GM23338 (cell line): ENCODE data around the gene SSR3. TPM values are rescaled to one million over a fixed set of nuclear protein-coding genes. Genes with fewer than 3 reads are reported as not detected.

Experiments used
- ATAC-seq: fragments of 200-7000 bp; cut with Tn5 transposase; 3 replicates; pipeline ENCODE4 v1.9.1; 2020
- DNase-seq: peaks from one replicate; pipeline ENCODE4 v3.0.0-alpha.2; 2015; ENCODE audit warnings: low spot score
- H2AFZ ChIP-seq: fragments of 200-600 bp; sonication (generic); 2 replicates; pipeline ENCODE4 v1.8.0; 2016; ENCODE audit warnings: antibody characterized with exemption, mild to moderate bottlenecking, moderate library complexity
- H3F3A ChIP-seq: fragments of 200-600 bp; sonication (generic); replicated peaks from 2 replicates; pipeline ENCODE4 v1.8.0; 2017; ENCODE audit warnings: antibody characterized with exemption, mixed run types, low read depth
- H3K27ac ChIP-seq: fragments of 200-600 bp; sonication (generic); 2 replicates; pipeline ENCODE4 v1.6.1; 2016; ENCODE audit warnings: low read depth
- H3K27me3 ChIP-seq: fragments of 200-600 bp; sonication (generic); 2 replicates; pipeline ENCODE4 v1.8.0; 2016; ENCODE audit warnings: mild to moderate bottlenecking, mixed run types, moderate library complexity; ENCODE audit not compliant: insufficient read depth
- H3K36me3 ChIP-seq: fragments of 200-600 bp; sonication (generic); 2 replicates; pipeline ENCODE4 v1.8.0; 2016; ENCODE audit warnings: mild to moderate bottlenecking; ENCODE audit not compliant: insufficient read depth
- H3K4me1 ChIP-seq: fragments of 200-600 bp; sonication (generic); 2 replicates; pipeline ENCODE4 v1.8.0; 2016; ENCODE audit warnings: mild to moderate bottlenecking, moderate library complexity; ENCODE audit not compliant: insufficient read depth
- H3K4me2 ChIP-seq: fragments of 200-600 bp; sonication (generic); 2 replicates; pipeline ENCODE4 v1.7.1; 2017; ENCODE audit warnings: mixed run types
- H3K4me3 ChIP-seq: fragments of 200-600 bp; sonication (generic); 2 replicates; pipeline ENCODE4 v1.6.1; 2016; ENCODE audit warnings: mixed run types
- H3K79me2 ChIP-seq: fragments of 200-600 bp; sonication (generic); replicated peaks from 2 replicates; pipeline ENCODE4 v1.8.0; 2017; ENCODE audit warnings: mild to moderate bottlenecking; ENCODE audit not compliant: insufficient read depth
- H3K9me2 ChIP-seq: fragments of 200-600 bp; sonication (generic); 2 replicates; pipeline ENCODE4 v1.8.0; 2017; ENCODE audit not compliant: insufficient read depth
- H4K20me1 ChIP-seq: fragments of 200-600 bp; sonication (generic); replicated peaks from 2 replicates; pipeline ENCODE4 v1.8.0; 2017; ENCODE audit warnings: mild to moderate bottlenecking; ENCODE audit not compliant: insufficient read depth
- H3K27ac Mint-ChIP-seq: 2 replicates; pipeline ENCODE4 v1.8.0; 2020; ENCODE audit warnings: inconsistent platforms, mild to moderate bottlenecking, moderate library complexity, mixed read lengths
- H3K27me3 Mint-ChIP-seq: 3 replicates; pipeline ENCODE4 v1.8.0; 2022; ENCODE audit warnings: low read depth, mild to moderate bottlenecking, moderate library complexity, mixed read lengths, inconsistent platforms; ENCODE audit not compliant: insufficient read depth, poor library complexity
- H3K36me3 Mint-ChIP-seq: 3 replicates; pipeline ENCODE4 v1.8.0; 2021; ENCODE audit warnings: low read depth, mild to moderate bottlenecking, inconsistent platforms, moderate library complexity, mixed read lengths
- H3K4me1 Mint-ChIP-seq: 3 replicates; pipeline ENCODE4 v1.8.0; 2020; ENCODE audit warnings: mild to moderate bottlenecking, inconsistent platforms, mixed read lengths
- H3K4me3 Mint-ChIP-seq: 3 replicates; pipeline ENCODE4 v1.8.0; 2021; ENCODE audit warnings: moderate library complexity, mild to moderate bottlenecking, inconsistent platforms, mixed read lengths
- H3K9me3 Mint-ChIP-seq: 3 replicates; pipeline ENCODE4 v1.8.0; 2020; ENCODE audit warnings: moderate library complexity, mild to moderate bottlenecking, inconsistent platforms, mixed read lengths
- CREB1 ChIP-seq: fragments of 250-450 bp; sonication (Bioruptor Pico); IDR thresholded peaks from 2 replicates; pipeline ENCODE4 v1.5.0; 2020; ENCODE audit warnings: low read depth, mild to moderate bottlenecking, moderate library complexity
- EZH2 ChIP-seq: fragments of 200-600 bp; sonication (generic); IDR thresholded peaks from one replicate; pipeline ENCODE4 v1.8.0; 2017; ENCODE audit warnings: antibody characterized with exemption, mild to moderate bottlenecking, low read depth; ENCODE audit not compliant: unreplicated experiment
- EZH2phosphoT487 ChIP-seq: fragments of 200-600 bp; sonication (generic); IDR thresholded peaks from one replicate; pipeline ENCODE4 v1.8.1; 2018; ENCODE audit warnings: antibody characterized with exemption; ENCODE audit not compliant: unreplicated experiment
- JUNB ChIP-seq: IDR thresholded peaks from one replicate; pipeline ENCODE4 v1.6.1; 2016; ENCODE audit warnings: antibody characterized with exemption; ENCODE audit not compliant: unreplicated experiment
- NANOG ChIP-seq: IDR thresholded peaks from 2 replicates; pipeline ENCODE4 v1.6.1; 2016; ENCODE audit warnings: antibody characterized with exemption, borderline replicate concordance
- POLR2AphosphoS5 ChIP-seq: IDR thresholded peaks from 2 replicates; pipeline ENCODE4 v1.6.1; 2016; ENCODE audit warnings: antibody characterized with exemption, low read depth
- REST ChIP-seq: IDR thresholded peaks from one replicate; pipeline ENCODE4 v1.6.1; 2018; ENCODE audit warnings: antibody characterized with exemption; ENCODE audit not compliant: unreplicated experiment
- STAT1 ChIP-seq: IDR thresholded peaks from one replicate; pipeline ENCODE4 v1.6.1; 2016; ENCODE audit warnings: antibody characterized with exemption; ENCODE audit not compliant: unreplicated experiment
- ZNF114 ChIP-seq: fragments of 250-450 bp; sonication (Bioruptor Pico); IDR thresholded peaks from 2 replicates; pipeline ENCODE4 v1.5.0; 2020; ENCODE audit warnings: mild to moderate bottlenecking, moderate library complexity
- ZNF331 ChIP-seq: fragments of 250-450 bp; sonication (Bioruptor Pico); IDR thresholded peaks from 2 replicates; pipeline ENCODE4 v1.5.0; 2020; ENCODE audit warnings: low read depth, mild to moderate bottlenecking, moderate library complexity
- polyA plus RNA-seq: library from polyadenylated mRNA; unstranded; fragments of >200 nt; fragmentation: Nextera tagmentation; extraction: Ambion mirVana; gene quantifications from 2 replicates; pipeline ENCODE4 v1.2.1, GENCODE V29; 2016
- total RNA-seq: library from RNA; depleted of rRNA; stranded (reverse); fragments of >200 nt; shearing (Covaris generic); gene quantifications from 2 replicates; pipeline ENCODE4 v1.2.3, GENCODE V29; 2014
- TF ChIP-seq, protein P1 (sequence below), 2 experiments: fragments of 200-600 bp in 1 of 2; sonication (generic) in 1 of 2; conservative IDR thresholded peaks; 2 replicates each; pipeline versions ENCODE4 v1.5.1 to v1.6.1; 2016 to 2017; ENCODE audit warnings: antibody characterized with exemption in 2 of 2, low read depth in 2 of 2, mild to moderate bottlenecking in 2 of 2, moderate library complexity in 1 of 2
- TF ChIP-seq, protein P2 (sequence below): IDR thresholded peaks from 2 replicates; pipeline ENCODE4 v1.6.1; 2016; ENCODE audit warnings: antibody characterized with exemption
- TF ChIP-seq, protein P3 (sequence below): fragments of 250-450 bp; sonication (Bioruptor Pico); IDR thresholded peaks from 2 replicates; pipeline ENCODE4 v1.5.0; 2020; ENCODE audit warnings: mild to moderate bottlenecking, moderate library complexity

Gene SSR3
- total and polyA plus RNA-seq, 2 experiments from 2014 or later = 143 to 173 TPM

DNA sequence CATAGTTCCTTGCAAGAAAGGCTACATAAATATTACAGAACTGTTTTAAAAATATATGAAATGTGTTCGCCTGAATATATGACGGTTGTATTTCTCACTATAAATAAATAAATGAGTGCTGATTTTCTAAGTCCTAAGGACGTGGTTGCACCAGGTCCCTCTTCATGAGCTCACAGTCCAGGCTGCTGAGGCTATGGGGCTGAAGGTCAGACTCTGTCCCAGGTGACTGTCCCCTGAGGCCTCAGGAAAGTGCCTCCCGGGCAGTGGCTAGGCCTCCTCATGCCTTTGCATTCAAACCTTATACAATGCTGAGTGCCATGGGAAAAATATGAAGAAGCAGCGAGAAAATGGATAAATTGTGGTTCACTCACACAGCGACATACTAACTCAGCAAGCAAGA lies 43.5 kb upstream of the SSR3 start:
- TF ChIP-seq ZNF331 (CRISPR knock-in tag) (no peak), JUNB (no peak), CREB1 (no peak), EZH2phosphoT487 (no peak), POLR2AphosphoS5 (no peak), REST (no peak), ZNF114 (CRISPR knock-in tag) (no peak), NANOG (no peak), STAT1 (no peak), EZH2 (no peak)
- TF ChIP-seq, protein P1, sequence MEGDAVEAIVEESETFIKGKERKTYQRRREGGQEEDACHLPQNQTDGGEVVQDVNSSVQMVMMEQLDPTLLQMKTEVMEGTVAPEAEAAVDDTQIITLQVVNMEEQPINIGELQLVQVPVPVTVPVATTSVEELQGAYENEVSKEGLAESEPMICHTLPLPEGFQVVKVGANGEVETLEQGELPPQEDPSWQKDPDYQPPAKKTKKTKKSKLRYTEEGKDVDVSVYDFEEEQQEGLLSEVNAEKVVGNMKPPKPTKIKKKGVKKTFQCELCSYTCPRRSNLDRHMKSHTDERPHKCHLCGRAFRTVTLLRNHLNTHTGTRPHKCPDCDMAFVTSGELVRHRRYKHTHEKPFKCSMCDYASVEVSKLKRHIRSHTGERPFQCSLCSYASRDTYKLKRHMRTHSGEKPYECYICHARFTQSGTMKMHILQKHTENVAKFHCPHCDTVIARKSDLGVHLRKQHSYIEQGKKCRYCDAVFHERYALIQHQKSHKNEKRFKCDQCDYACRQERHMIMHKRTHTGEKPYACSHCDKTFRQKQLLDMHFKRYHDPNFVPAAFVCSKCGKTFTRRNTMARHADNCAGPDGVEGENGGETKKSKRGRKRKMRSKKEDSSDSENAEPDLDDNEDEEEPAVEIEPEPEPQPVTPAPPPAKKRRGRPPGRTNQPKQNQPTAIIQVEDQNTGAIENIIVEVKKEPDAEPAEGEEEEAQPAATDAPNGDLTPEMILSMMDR (conservative IDR thresholded peaks at IDR 0.05; ENCODE audit: low read depth in 2 of 2) = no peak
- TF ChIP-seq, protein P2, sequence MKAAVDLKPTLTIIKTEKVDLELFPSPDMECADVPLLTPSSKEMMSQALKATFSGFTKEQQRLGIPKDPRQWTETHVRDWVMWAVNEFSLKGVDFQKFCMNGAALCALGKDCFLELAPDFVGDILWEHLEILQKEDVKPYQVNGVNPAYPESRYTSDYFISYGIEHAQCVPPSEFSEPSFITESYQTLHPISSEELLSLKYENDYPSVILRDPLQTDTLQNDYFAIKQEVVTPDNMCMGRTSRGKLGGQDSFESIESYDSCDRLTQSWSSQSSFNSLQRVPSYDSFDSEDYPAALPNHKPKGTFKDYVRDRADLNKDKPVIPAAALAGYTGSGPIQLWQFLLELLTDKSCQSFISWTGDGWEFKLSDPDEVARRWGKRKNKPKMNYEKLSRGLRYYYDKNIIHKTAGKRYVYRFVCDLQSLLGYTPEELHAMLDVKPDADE = no peak
- TF ChIP-seq, protein P3, sequence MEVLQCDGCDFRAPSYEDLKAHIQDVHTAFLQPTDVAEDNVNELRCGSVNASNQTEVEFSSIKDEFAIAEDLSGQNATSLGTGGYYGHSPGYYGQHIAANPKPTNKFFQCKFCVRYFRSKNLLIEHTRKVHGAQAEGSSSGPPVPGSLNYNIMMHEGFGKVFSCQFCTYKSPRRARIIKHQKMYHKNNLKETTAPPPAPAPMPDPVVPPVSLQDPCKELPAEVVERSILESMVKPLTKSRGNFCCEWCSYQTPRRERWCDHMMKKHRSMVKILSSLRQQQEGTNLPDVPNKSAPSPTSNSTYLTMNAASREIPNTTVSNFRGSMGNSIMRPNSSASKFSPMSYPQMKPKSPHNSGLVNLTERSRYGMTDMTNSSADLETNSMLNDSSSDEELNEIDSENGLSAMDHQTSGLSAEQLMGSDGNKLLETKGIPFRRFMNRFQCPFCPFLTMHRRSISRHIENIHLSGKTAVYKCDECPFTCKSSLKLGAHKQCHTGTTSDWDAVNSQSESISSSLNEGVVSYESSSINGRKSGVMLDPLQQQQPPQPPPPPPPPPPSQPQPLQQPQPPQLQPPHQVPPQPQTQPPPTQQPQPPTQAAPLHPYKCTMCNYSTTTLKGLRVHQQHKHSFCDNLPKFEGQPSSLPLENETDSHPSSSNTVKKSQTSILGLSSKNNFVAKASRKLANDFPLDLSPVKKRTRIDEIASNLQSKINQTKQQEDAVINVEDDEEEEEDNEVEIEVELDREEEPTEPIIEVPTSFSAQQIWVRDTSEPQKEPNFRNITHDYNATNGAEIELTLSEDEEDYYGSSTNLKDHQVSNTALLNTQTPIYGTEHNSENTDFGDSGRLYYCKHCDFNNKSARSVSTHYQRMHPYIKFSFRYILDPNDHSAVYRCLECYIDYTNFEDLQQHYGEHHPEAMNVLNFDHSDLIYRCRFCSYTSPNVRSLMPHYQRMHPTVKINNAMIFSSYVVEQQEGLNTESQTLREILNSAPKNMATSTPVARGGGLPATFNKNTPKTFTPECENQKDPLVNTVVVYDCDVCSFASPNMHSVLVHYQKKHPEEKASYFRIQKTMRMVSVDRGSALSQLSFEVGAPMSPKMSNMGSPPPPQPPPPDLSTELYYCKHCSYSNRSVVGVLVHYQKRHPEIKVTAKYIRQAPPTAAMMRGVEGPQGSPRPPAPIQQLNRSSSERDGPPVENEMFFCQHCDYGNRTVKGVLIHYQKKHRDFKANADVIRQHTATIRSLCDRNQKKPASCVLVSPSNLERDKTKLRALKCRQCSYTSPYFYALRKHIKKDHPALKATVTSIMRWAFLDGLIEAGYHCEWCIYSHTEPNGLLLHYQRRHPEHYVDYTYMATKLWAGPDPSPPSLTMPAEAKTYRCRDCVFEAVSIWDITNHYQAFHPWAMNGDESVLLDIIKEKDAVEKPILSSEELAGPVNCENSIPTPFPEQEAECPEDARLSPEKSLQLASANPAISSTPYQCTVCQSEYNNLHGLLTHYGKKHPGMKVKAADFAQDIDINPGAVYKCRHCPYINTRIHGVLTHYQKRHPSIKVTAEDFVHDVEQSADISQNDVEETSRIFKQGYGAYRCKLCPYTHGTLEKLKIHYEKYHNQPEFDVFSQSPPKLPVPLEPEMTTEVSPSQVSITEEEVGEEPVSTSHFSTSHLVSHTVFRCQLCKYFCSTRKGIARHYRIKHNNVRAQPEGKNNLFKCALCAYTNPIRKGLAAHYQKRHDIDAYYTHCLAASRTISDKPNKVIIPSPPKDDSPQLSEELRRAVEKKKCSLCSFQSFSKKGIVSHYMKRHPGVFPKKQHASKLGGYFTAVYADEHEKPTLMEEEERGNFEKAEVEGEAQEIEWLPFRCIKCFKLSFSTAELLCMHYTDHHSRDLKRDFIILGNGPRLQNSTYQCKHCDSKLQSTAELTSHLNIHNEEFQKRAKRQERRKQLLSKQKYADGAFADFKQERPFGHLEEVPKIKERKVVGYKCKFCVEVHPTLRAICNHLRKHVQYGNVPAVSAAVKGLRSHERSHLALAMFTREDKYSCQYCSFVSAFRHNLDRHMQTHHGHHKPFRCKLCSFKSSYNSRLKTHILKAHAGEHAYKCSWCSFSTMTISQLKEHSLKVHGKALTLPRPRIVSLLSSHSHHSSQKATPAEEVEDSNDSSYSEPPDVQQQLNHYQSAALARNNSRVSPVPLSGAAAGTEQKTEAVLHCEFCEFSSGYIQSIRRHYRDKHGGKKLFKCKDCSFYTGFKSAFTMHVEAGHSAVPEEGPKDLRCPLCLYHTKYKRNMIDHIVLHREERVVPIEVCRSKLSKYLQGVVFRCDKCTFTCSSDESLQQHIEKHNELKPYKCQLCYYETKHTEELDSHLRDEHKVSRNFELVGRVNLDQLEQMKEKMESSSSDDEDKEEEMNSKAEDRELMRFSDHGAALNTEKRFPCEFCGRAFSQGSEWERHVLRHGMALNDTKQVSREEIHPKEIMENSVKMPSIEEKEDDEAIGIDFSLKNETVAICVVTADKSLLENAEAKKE (CRISPR knock-in tag) = no peak
- H4K20me1 ChIP-seq = no peaks in the 10 kb centered on the region
- no peaks in the 10 kb centered on the region for H3K79me2 ChIP-seq
- Mint-ChIP-seq H3K4me3 (no peak overlapping the region), H3K27ac (no peak overlapping the region), H3K36me3 (no peaks in the 10 kb centered on the region), H3K27me3 (no peaks in the 10 kb centered on the region), H3K4me1 (peaks cover 16% of the 10 kb centered on the region), H3K9me3 (no peaks in the 10 kb centered on the region)
- no peak overlapping the region for H3K27ac ChIP-seq
- H3F3A ChIP-seq = no peaks in the 10 kb centered on the region
- ATAC-seq (no peak), DNase-seq (no peak)
- no peak overlapping the region for H3K4me3 ChIP-seq
- no peak overlapping the region for H2AFZ ChIP-seq
- no peaks in the 10 kb centered on the region for H3K27me3 ChIP-seq
- H3K4me2 ChIP-seq = no peak overlapping the region
- H3K4me1 ChIP-seq = peaks cover 3% of the 10 kb centered on the region; the same call in 1 of the 2 replicates
- H3K9me2 ChIP-seq = no peaks in the 10 kb centered on the region
- H3K36me3 ChIP-seq = no peaks in the 10 kb centered on the region
